Activated T-helper 2 cell treated with anti-CD3 and anti-CD28 coated beads, Interferon-gamma antibody, Interleukin-2, Interleukin-4, amounts not matched to agents 10 μg/mL and 5 μg/mL and 100 μg/mL, durations not matched to agents 14 hours and 24 hours and 36 hours (primary cell): ENCODE data around the gene HRH3. TPM values are rescaled to one million over a fixed set of nuclear protein-coding genes. Genes with fewer than 3 reads are reported as not detected.

Experiments used
- DNase-seq: peaks from one replicate; pipeline ENCODE4 v3.0.0; 2021; ENCODE audit warnings: low spot score
- H3K27ac Mint-ChIP-seq: one replicate; pipeline ENCODE4 v1.8.0; 2021; ENCODE audit warnings: mixed read lengths
- H3K27me3 Mint-ChIP-seq: one replicate; pipeline ENCODE4 v1.8.0; 2021; ENCODE audit warnings: low read depth, mixed read lengths
- H3K36me3 Mint-ChIP-seq: one replicate; pipeline ENCODE4 v1.8.0; 2021; ENCODE audit warnings: low read depth, mixed read lengths
- H3K4me1 Mint-ChIP-seq: one replicate; pipeline ENCODE4 v1.8.0; 2021; ENCODE audit warnings: low read depth, mixed read lengths
- H3K4me3 Mint-ChIP-seq: one replicate; pipeline ENCODE4 v1.8.0; 2021; ENCODE audit warnings: low read depth, mild to moderate bottlenecking, moderate library complexity, mixed read lengths
- H3K9me3 Mint-ChIP-seq: one replicate; pipeline ENCODE4 v1.8.0; 2021; ENCODE audit warnings: mixed read lengths
- intact Hi-C: fragments of 100-400 bp; cut with micrococcal nuclease; formaldehyde crosslinking; loops from one replicate; pipeline ENCODE4 v1.15.1; 2023
- total RNA-seq: library from RNA; stranded (reverse); gene quantifications from 2 replicates; pipeline ENCODE4 v1.2.3, GENCODE V29; 2022

HRH3 gene
- total RNA-seq, 1 donor from 2014 or later = not detected

GRCh38 chr20:62203378-62204030 is 16.6 kb downstream of the HRH3 start:
- Mint-ChIP-seq H3K27me3 (no peaks in the 10 kb centered on the region), H3K4me3 (no peak overlapping the region), H3K27ac (no peak overlapping the region), H3K4me1 (no peaks in the 10 kb centered on the region), H3K36me3 (peaks cover 32% of the 10 kb centered on the region), H3K9me3 (no peaks in the 10 kb centered on the region)
- no peak for DNase-seq
- intact Hi-C loops = no loop called here

GRCh38 chr20:62202676-62203377 is 17.3 kb downstream of the HRH3 start:
- no peak for DNase-seq
- Mint-ChIP-seq H3K9me3 (no peaks in the 10 kb centered on the region), H3K36me3 (peaks cover 38% of the 10 kb centered on the region), H3K27me3 (no peaks in the 10 kb centered on the region), H3K27ac (no peak overlapping the region), H3K4me1 (no peaks in the 10 kb centered on the region), H3K4me3 (no peak overlapping the region)
- intact Hi-C loops = no loop called here

- Mint-ChIP-seq H3K9me3 (no peaks in the 10 kb centered on the region), H3K27me3 (no peaks in the 10 kb centered on the region), H3K4me3 (no peak overlapping the region), H3K4me1 (no peaks in the 10 kb centered on the region), H3K27ac (no peak overlapping the region), H3K36me3 (peaks cover 40% of the 10 kb centered on the region)
- intact Hi-C loops = no loop called here
- no peak for DNase-seq
Measured at GRCh38 chr20:62202083-62202395, 18.0 kb downstream of the HRH3 start.

- intact Hi-C loops = no loop called here
Measured at GRCh38 chr20:62201173-62202082, 18.6 kb downstream of the HRH3 start.

GRCh38 chr20:62200491-62201172 is 19.4 kb downstream of the HRH3 start:
- no peaks in the 10 kb centered on the region for H3K4me1 Mint-ChIP-seq
- no peak overlapping the region for H3K27ac Mint-ChIP-seq
- H3K9me3 Mint-ChIP-seq = no peaks in the 10 kb centered on the region
- peaks cover 43% of the 10 kb centered on the region for H3K36me3 Mint-ChIP-seq
- intact Hi-C loops = no loop called here
- no peaks in the 10 kb centered on the region for H3K27me3 Mint-ChIP-seq
- DNase-seq = no peak
- no peak overlapping the region for H3K4me3 Mint-ChIP-seq

More at GRCh38 chr20:62201173-62202082, 18.6 kb downstream of the HRH3 start:
- H3K36me3 Mint-ChIP-seq = peaks cover 40% of the 10 kb centered on the region
- no peak overlapping the region for H3K4me3 Mint-ChIP-seq
- no peaks in the 10 kb centered on the region for H3K4me1 Mint-ChIP-seq
- H3K27ac Mint-ChIP-seq = no peak overlapping the region
- H3K9me3 Mint-ChIP-seq = no peaks in the 10 kb centered on the region
- no peak for DNase-seq
- H3K27me3 Mint-ChIP-seq = no peaks in the 10 kb centered on the region

GRCh38 chr20:62198931-62199330 is 21.1 kb downstream of the HRH3 start:
- DNase-seq = no peak
- no peaks in the 10 kb centered on the region for H3K9me3 Mint-ChIP-seq
- H3K27me3 Mint-ChIP-seq = no peaks in the 10 kb centered on the region
- H3K36me3 Mint-ChIP-seq = peaks cover 49% of the 10 kb centered on the region
- intact Hi-C loops = no loop called here
- no peak overlapping the region for H3K27ac Mint-ChIP-seq
- no peak overlapping the region for H3K4me3 Mint-ChIP-seq
- no peaks in the 10 kb centered on the region for H3K4me1 Mint-ChIP-seq

GRCh38 chr20:62198496-62198895 is 21.6 kb downstream of the HRH3 start:
- H3K4me3 Mint-ChIP-seq = no peak overlapping the region
- intact Hi-C loops = no loop called here
- no peak for DNase-seq
- H3K27ac Mint-ChIP-seq = no peak overlapping the region
- no peaks in the 10 kb centered on the region for H3K27me3 Mint-ChIP-seq
- peaks cover 48% of the 10 kb centered on the region for H3K36me3 Mint-ChIP-seq
- no peaks in the 10 kb centered on the region for H3K4me1 Mint-ChIP-seq
- no peaks in the 10 kb centered on the region for H3K9me3 Mint-ChIP-seq

GRCh38 chr20:62197801-62198200 is 22.3 kb downstream of the HRH3 start:
- intact Hi-C loops = no loop called here
- H3K27ac Mint-ChIP-seq = no peak overlapping the region
- H3K9me3 Mint-ChIP-seq = no peaks in the 10 kb centered on the region
- H3K36me3 Mint-ChIP-seq = peaks cover 48% of the 10 kb centered on the region
- H3K4me3 Mint-ChIP-seq = no peak overlapping the region
- H3K27me3 Mint-ChIP-seq = no peaks in the 10 kb centered on the region
- DNase-seq = no peak
- no peaks in the 10 kb centered on the region for H3K4me1 Mint-ChIP-seq

- Mint-ChIP-seq H3K27ac (no peak overlapping the region), H3K9me3 (no peaks in the 10 kb centered on the region), H3K4me3 (no peak overlapping the region), H3K36me3 (peaks cover 48% of the 10 kb centered on the region), H3K27me3 (no peaks in the 10 kb centered on the region), H3K4me1 (no peaks in the 10 kb centered on the region)
- intact Hi-C loops = no loop called here
- no peak for DNase-seq
Measured at GRCh38 chr20:62197311-62197710, 22.8 kb downstream of the HRH3 start.

GRCh38 chr20:62196286-62196685 is 23.8 kb downstream of the HRH3 start:
- Mint-ChIP-seq H3K36me3 (peaks cover 44% of the 10 kb centered on the region), H3K4me3 (no peak overlapping the region), H3K27ac (no peak overlapping the region), H3K4me1 (no peaks in the 10 kb centered on the region), H3K27me3 (no peaks in the 10 kb centered on the region), H3K9me3 (no peaks in the 10 kb centered on the region)
- intact Hi-C loops = no loop called here
- DNase-seq = no peak

GRCh38 chr20:62195736-62196135 is 24.3 kb downstream of the HRH3 start:
- H3K27me3 Mint-ChIP-seq = no peaks in the 10 kb centered on the region
- no peaks in the 10 kb centered on the region for H3K9me3 Mint-ChIP-seq
- H3K36me3 Mint-ChIP-seq = peaks cover 45% of the 10 kb centered on the region
- no peak for DNase-seq
- H3K27ac Mint-ChIP-seq = no peak overlapping the region
- no peaks in the 10 kb centered on the region for H3K4me1 Mint-ChIP-seq
- H3K4me3 Mint-ChIP-seq = no peak overlapping the region
- intact Hi-C loops = no loop called here

GRCh38 chr20:62195075-62195405 is 25.0 kb downstream of the HRH3 start:
- no peak for DNase-seq
- intact Hi-C loops = no loop called here
- H3K27ac Mint-ChIP-seq = no peak overlapping the region
- no peak overlapping the region for H3K4me3 Mint-ChIP-seq
- peaks cover 44% of the 10 kb centered on the region for H3K36me3 Mint-ChIP-seq
- no peaks in the 10 kb centered on the region for H3K27me3 Mint-ChIP-seq
- H3K4me1 Mint-ChIP-seq = no peaks in the 10 kb centered on the region
- H3K9me3 Mint-ChIP-seq = no peaks in the 10 kb centered on the region
